Activated CD4-positive, alpha-beta T cell treated with anti-CD3 and anti-CD28 coated beads, Interleukin-2, amount 10 ng/mL, durations not matched to agents 7 days and 5 days (primary cell): ENCODE measurements around the gene TNS2. TPM values are rescaled to one million over a fixed set of nuclear protein-coding genes. Genes with fewer than 3 reads are reported as not detected.
A peak's percentile ranks its signal among the peaks of the same experiment; 100 is the strongest.

ENCODE experiments used
- CTCF ChIA-PET: fragments of 350-600 bp; sonication (Branson Sonifier 250); formaldehyde crosslinking; loops from one replicate; lab custom pipeline; 2021; ENCODE audit warnings: antibody characterized with exemption; lab: Charles Lee
- POLR2A ChIA-PET: fragments of 350-600 bp; sonication (Branson Sonifier 250); formaldehyde crosslinking; loops from one replicate; lab custom pipeline; 2021; ENCODE audit warnings: antibody characterized with exemption; lab: Charles Lee
- DNase-seq: peaks from one replicate; pipeline ENCODE4 v3.0.0-alpha.2; 2020
- H3K27ac Mint-ChIP-seq: one replicate; pipeline ENCODE4 v1.8.0; 2021; ENCODE audit warnings: mild to moderate bottlenecking, moderate library complexity, mixed read lengths
- H3K27me3 Mint-ChIP-seq: one replicate; pipeline ENCODE4 v1.8.0; 2021; ENCODE audit warnings: mixed read lengths
- H3K36me3 Mint-ChIP-seq: one replicate; pipeline ENCODE4 v1.8.0; 2021; ENCODE audit warnings: low read depth, mixed read lengths
- H3K4me1 Mint-ChIP-seq: one replicate; pipeline ENCODE4 v1.8.0; 2021; ENCODE audit warnings: mixed read lengths
- H3K4me3 Mint-ChIP-seq: one replicate; pipeline ENCODE4 v1.8.0; 2021; ENCODE audit warnings: mild to moderate bottlenecking, moderate library complexity, mixed read lengths
- H3K9me3 Mint-ChIP-seq: one replicate; pipeline ENCODE4 v1.8.0; 2021; ENCODE audit warnings: mixed read lengths
- total RNA-seq, 2 experiments: library from RNA; stranded (reverse); gene quantifications; one replicate each; pipeline ENCODE4 v1.2.3, GENCODE V29; 2021

The TNS2 gene
- total RNA-seq, 2 experiments from 2014 or later, result 0.92 to 1.8 TPM

DNA sequence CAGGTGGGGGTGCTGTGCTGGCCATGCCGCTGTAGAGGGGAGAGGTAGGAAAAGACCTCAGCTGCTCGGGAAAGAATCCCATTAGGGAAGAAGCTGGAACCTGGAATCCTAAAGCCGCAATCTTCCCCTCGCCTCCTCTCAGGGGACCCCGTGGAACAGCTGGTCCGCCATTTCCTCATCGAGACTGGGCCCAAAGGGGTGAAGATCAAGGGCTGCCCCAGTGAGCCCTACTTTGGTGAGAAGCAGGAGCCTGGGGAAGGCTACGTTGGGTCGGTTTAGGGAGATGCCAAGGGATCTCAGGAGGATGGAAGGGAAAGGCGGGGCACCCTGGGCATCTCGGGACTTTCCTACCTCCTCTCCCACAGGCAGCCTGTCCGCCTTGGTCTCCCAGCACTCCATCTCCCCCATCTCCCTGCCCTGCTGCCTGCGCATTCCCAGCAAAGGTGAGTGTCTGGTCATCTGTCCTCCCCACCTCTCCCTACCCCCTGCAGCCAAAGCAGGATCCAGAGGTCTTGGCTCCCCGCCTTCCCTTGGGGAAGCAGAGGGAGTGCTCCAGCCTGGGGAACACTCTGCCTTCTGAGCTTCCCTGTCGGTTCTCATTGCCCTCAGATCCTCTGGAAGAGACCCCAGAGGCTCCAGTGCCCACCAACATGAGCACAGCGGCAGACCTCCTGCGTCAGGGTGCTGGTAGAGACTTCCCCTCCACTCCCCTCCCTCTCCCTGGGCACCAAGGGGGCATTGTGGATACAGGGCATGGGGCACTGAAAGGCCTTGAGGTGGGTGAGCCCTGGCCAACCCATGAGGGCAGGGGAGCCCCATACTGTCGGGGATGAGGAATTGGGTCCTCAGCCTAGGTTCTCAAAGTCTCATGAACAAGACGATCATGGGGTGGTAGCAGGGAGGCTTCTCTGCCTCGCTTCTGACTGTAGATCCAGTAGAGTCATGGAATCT, 12.4 kb downstream of the TNS2 start:
- peaks cover 14% of the 10 kb centered on the region for H3K36me3 Mint-ChIP-seq
- DNase-seq, result no peak
- no peak overlapping the region for H3K4me3 Mint-ChIP-seq
- no peaks in the 10 kb centered on the region for H3K27me3 Mint-ChIP-seq
- ChIA-PET POLR2A (interaction anchor here (0.6 kb wide), 1 partner anchor 457 kb away, joined by 3 read pairs; no protein-coding TSS in a partner anchor), CTCF (interaction anchor here (1.3 to 6.5 kb wide), 2 partner anchors 9 to 37 kb away, joined by 3 to 99 read pairs; partner anchors contain the start of genes IGFBP6 and SOAT2)
- no peaks in the 10 kb centered on the region for H3K9me3 Mint-ChIP-seq
- peaks cover 5% of the 10 kb centered on the region for H3K4me1 Mint-ChIP-seq
- no peak overlapping the region for H3K27ac Mint-ChIP-seq

DNA sequence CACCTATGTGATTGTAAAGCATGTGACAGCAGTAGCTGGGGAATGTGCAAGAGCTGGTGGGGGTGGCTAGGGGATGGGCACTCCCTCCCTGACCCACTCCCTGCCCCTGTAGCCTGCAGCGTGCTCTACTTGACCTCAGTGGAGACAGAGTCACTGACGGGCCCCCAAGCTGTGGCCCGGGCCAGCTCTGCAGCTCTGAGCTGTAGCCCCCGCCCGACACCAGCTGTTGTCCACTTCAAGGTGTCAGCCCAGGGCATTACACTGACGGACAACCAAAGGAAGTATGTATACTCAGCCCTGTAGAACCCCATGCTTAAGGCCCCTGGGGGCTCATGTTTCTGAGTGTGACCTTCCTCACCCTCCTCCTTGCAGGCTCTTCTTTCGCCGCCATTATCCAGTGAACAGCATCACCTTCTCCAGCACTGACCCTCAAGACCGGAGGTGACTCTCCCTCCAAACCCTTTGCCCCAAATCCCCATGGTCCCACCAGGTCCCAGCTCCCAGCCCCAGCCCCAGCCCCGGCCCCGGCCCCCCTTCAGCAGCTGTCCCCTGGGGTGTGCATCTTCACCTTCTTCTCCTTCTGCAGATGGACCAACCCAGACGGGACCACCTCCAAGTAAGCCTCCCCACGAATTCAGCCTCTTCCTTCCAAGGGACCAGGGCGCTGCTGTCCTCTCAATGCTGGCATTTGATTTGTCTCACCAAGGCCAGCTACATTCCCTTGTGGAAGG, 13.3 kb downstream of the TNS2 start:
- ChIA-PET CTCF (interaction anchor here (6.5 kb wide), 1 partner anchor 37 kb away, joined by 99 read pairs; the partner anchor contains the start of genes IGFBP6 and SOAT2), POLR2A (no interaction called here)
- Mint-ChIP-seq H3K36me3 (peaks cover 14% of the 10 kb centered on the region), H3K9me3 (no peaks in the 10 kb centered on the region), H3K4me1 (peaks cover 5% of the 10 kb centered on the region), H3K4me3 (no peak overlapping the region), H3K27me3 (no peaks in the 10 kb centered on the region), H3K27ac (no peak overlapping the region)
- DNase-seq, result no peak

DNA sequence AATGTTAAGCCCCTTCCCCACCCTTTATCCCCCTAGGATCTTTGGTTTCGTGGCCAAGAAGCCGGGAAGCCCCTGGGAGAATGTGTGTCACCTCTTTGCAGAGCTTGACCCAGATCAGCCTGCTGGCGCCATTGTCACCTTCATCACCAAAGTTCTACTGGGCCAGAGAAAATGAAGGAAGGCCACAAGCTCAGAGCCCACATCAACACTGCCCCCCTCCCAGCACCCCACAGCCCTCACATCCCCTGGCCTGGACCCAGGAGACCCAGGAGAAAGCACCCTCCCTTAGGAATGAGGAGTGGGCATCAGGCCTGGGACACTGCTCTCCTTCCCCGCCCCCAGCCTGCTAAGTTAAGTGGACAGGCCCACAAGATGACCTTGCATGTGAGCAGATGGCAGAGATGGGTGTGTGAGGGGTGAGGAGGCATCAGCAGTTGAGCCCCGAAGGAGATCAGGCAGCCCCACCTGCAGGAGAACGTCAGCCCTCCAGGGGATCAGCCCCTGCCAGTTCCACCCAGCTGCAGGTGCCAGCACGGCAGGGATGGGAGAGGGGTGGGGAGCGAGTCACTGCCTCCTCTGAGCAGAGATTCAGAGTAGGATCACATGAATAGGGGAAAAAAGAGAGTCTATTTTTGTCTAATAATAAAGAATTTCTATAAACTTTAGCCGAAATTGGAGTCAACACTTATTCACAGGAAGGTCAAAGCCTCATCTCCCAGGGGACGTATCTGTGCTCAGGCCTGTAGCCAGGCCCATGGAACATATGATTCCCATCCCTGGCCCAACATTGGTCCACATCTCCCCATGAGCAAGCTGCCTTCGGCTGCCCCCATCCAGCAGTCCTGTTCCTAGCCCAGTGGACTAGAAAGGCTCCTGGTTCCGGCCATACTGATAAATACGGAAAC, 14.1 kb downstream of the TNS2 start:
- no peak overlapping the region for H3K4me3 Mint-ChIP-seq
- no peak overlapping the region for H3K27ac Mint-ChIP-seq
- CTCF ChIA-PET, result interaction anchor here (3.0 to 6.5 kb wide), 2 partner anchors 11 to 36 kb away, joined by 31 to 99 read pairs; partner anchors contain the start of genes IGFBP6 and SOAT2
- no peak for DNase-seq
- no peaks in the 10 kb centered on the region for H3K27me3 Mint-ChIP-seq
- POLR2A ChIA-PET, result no interaction called here
- no peaks in the 10 kb centered on the region for H3K9me3 Mint-ChIP-seq
- peaks cover 5% of the 10 kb centered on the region for H3K4me1 Mint-ChIP-seq
- H3K36me3 Mint-ChIP-seq, result peaks cover 14% of the 10 kb centered on the region

DNA sequence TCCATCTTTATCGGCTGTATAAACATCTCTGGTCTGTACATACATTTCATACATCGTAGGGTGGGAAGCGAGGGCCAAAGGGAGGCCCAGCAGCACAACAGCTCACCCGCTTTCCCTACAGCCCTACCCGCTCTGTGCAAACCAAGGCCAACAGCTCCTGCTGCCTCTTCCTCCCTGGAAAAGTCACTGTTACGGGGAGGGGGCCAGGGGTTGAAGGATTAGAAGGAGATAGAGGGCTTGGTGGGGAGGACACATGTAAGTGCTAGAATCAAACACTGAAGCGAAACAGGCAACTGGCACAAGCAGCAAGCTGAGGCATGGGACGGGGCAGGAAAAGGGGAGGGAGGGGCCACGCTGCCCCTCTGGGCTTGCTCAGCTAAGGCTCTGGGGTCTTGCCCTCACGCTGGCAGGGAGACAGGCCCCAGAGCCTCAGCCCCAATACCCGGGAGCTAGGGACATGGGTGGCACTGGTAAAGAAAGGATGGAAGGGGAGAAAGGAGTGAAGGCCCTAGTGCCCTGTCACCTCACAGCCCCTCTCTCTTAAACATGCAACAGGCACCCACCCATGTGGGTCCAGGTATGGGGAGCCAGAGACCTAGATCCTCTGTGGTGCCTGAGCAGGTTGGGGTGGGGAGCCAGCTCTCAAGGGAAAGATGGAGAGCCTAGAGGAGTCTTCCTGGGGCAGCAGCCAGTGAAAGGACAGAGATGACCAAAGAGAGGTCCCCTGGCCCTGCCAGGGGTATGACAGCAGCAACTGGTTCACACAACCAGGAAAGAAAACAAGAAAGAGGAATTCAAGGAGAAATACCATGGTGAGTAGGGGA, 15.0 kb downstream of the TNS2 start:
- H3K9me3 Mint-ChIP-seq, result no peaks in the 10 kb centered on the region
- no peaks in the 10 kb centered on the region for H3K27me3 Mint-ChIP-seq
- ChIA-PET POLR2A (no interaction called here), CTCF (interaction anchor here (1.0 to 6.5 kb wide), 10 partner anchors 10 to 233 kb away, joined by 3 to 99 read pairs (median 18); partner anchors contain the start of genes IGFBP6, SOAT2 and SPRYD3)
- no peak overlapping the region for H3K4me3 Mint-ChIP-seq
- H3K27ac Mint-ChIP-seq, result peak overlapping the region; percentile 3
- H3K36me3 Mint-ChIP-seq, result peaks cover 14% of the 10 kb centered on the region
- no peak for DNase-seq
- peaks cover 5% of the 10 kb centered on the region for H3K4me1 Mint-ChIP-seq

DNA sequence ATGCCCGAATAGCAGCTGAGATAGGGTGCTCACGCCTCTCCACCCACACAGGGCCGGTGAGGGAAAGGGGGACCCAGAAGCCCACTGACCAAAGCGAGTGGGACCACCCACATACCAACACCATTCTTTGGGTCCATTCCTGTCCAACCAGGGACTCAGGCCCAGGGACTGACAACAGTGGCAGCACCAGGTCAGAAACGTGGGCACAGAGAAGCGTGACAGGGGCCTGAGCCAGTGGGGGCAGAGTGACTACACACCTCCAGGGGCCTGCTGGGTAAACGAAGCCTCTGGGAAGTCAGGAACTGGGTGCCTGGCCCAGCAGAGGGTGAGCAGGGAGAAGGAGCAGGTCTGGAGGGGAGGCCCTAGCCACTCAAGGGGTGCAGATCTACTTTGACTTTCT, 15.6 kb downstream of the TNS2 start:
- POLR2A ChIA-PET, result interaction anchor here (1.1 kb wide), 1 partner anchor 9 kb away, joined by 14 read pairs; no protein-coding TSS in a partner anchor
- H3K27ac Mint-ChIP-seq, result no peak overlapping the region
- H3K4me3 Mint-ChIP-seq, result no peak overlapping the region
- peaks cover 5% of the 10 kb centered on the region for H3K4me1 Mint-ChIP-seq
- no peaks in the 10 kb centered on the region for H3K27me3 Mint-ChIP-seq
- H3K36me3 Mint-ChIP-seq, result peaks cover 14% of the 10 kb centered on the region
- no peak for DNase-seq
- CTCF ChIA-PET, result interaction anchor here (0.6 to 6.5 kb wide), 18 partner anchors 8 to 443 kb away, joined by 3 to 99 read pairs (median 6); partner anchors contain the start of genes IGFBP6, SOAT2 and SPRYD3
- no peaks in the 10 kb centered on the region for H3K9me3 Mint-ChIP-seq

DNA sequence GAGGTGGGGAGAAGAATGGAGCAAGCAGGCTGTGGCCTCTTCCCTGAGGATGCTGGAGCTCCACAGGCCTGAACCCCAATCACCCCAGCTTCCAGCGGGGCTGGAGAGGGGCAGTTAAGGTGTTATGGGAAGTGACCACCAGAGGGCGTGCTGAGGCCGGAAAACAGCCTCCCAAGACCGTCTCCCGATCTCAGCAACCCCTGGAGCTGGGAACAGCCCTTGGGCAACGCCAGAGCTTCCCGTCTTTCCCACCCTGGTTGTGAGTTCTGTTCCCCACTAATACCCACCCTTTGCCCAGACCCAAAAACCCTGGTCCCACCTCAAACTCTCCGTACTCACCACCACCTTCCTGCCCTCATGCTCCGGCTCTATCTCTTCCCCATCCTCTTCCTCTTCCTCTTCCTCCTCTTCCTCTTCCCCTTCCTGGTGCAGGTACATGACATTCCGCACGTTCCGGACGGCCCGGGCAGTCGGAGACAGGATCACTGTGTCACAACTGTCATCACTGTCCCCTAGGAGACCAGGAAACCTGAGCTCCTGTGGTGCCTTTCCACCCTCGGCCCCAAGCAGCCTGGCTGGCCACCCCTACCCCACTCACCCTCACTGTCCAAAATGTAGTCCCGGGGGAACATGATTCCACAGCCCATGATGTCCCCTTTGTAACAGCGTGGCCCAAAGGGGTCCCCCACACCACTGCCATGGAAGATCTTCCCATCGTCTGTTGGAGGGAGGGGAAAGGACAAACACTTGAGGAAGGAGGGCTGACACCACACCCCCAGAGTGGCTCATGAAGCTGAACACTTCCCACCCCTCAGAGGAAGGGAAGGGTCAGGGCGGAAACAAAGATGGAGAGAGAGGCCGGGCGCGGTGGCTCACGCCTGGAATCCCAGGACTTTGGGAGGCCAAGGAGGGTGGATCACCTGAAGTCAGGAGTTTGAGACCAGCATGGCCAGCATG, 16.4 kb downstream of the TNS2 start:
- Mint-ChIP-seq H3K9me3 (no peaks in the 10 kb centered on the region), H3K27ac (no peak overlapping the region)
- CTCF ChIA-PET, result interaction anchor here (0.6 to 6.5 kb wide), 22 partner anchors 9 to 442 kb away, joined by 3 to 99 read pairs (median 6); partner anchors contain the start of genes AAAS, IGFBP6, SOAT2 and SPRYD3

DNA sequence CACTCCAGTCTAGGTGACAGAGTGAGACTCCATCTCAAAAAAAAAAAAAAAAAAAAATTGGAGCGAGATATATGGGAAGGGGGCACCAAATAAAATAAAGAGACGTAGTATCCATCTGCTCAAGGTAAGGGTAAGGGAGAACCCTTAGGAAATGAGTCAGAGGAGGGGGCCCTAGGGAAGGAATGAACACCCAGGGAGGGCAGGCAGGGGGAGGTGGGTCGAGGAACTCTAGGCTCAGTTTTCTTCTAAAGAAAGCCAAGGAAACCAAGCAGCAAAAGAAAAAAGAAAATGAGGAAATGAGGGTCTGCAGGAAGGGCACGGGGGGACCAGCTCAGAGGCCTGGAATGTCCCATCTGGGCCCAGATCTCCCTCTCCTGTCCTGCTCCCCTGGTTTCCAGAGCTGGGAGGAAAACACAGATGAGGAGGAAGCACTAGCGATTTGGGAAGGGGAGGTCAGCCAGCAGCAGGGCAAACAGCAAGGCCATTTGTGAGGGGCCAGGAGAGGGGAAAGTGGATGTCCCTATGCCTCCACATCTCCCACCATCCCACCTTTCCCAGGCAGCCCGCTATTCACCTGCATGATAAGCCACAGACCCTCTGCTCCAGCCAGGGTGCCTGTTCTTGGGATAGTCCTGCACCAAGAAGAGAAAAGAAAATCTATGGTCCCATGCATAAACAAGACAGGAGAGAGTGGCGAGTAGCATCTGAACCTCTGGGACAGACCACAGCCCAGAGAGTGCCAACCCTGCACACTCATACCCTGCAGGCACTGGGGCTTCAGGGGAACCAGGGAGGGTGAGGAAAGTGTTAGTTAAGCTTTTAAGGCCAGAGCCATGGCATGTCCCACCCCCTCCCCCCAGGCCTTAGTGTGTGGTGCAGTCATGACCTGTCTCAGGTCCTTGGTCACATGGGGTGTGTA, 17.5 kb downstream of the TNS2 start:
- H3K27ac Mint-ChIP-seq, result peak overlapping the region; percentile 33

More for the DNA sequence above, 16.4 kb downstream of the TNS2 start:
- POLR2A ChIA-PET, result interaction anchor here (1.1 kb wide), 1 partner anchor 10 kb away, joined by 14 read pairs; no protein-coding TSS in a partner anchor
- Mint-ChIP-seq H3K4me1 (peaks cover 5% of the 10 kb centered on the region), H3K4me3 (no peak overlapping the region), H3K36me3 (peaks cover 14% of the 10 kb centered on the region), H3K27me3 (no peaks in the 10 kb centered on the region)
- DNase-seq, result peak; percentile 71

DNA sequence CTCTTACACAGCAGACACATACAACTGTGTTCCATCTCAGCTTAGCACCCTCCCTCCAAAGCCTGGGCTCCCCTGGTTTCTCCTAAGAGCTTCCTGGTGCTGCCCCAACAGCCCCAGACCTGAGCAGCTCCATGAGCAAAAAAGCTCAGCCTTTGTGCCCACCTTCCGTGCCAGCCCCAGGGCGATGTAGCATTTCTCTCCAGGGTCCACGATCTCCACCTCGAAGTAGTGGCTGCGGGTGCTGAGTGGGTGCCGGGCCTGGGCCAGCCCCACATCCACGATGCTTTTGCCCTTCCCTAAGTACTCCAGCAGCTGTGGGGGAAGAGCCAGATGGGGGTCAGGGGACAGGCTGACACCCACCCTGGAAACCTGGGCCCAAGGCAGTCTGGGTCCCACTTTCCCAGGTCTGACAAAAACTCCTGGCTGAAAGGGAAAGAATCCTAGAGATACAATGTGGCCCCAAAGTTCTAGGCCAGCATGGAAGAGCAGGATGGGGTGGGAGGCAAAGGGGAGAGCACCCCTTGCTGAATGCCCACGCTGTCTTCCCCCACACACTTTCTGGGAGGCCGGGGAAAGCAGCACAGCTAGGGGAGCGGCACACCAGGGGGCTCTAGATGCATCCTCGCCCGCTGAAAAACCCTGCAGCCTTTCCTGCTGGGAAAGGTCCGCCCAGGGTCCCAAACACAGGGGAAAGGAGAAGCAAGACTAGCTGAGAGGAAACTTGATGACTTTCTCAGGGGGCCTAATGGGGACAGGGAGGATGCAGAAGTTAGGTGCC, 18.3 kb downstream of the TNS2 start:
- CTCF ChIA-PET, result interaction anchor here (0.6 to 5.1 kb wide), 6 partner anchors 10 to 31 kb away, joined by 3 to 39 read pairs (median 4); partner anchors contain the start of gene SPRYD3
- no peaks in the 10 kb centered on the region for H3K27me3 Mint-ChIP-seq
- POLR2A ChIA-PET, result interaction anchor here (0.8 kb wide), 1 partner anchor 11 kb away, joined by 3 read pairs; the partner anchor contains the start of gene SPRYD3
- peaks cover 24% of the 10 kb centered on the region for H3K36me3 Mint-ChIP-seq
- H3K9me3 Mint-ChIP-seq, result no peaks in the 10 kb centered on the region
- no peak overlapping the region for H3K4me3 Mint-ChIP-seq
- no peak for DNase-seq
- peaks cover 10% of the 10 kb centered on the region for H3K4me1 Mint-ChIP-seq
- H3K27ac Mint-ChIP-seq, result no peak overlapping the region

More for the DNA sequence above, 17.5 kb downstream of the TNS2 start:
- DNase-seq, result no peak
- H3K36me3 Mint-ChIP-seq, result peaks cover 19% of the 10 kb centered on the region
- H3K9me3 Mint-ChIP-seq, result no peaks in the 10 kb centered on the region
- POLR2A ChIA-PET, result interaction anchor here (0.8 kb wide), 1 partner anchor 12 kb away, joined by 3 read pairs; the partner anchor contains the start of gene SPRYD3
- CTCF ChIA-PET, result interaction anchor here (0.6 to 6.5 kb wide), 14 partner anchors 8 to 278 kb away, joined by 3 to 99 read pairs (median 6); partner anchors contain the start of genes AAAS, IGFBP6, SOAT2 and SPRYD3
- H3K27me3 Mint-ChIP-seq, result no peaks in the 10 kb centered on the region
- peaks cover 7% of the 10 kb centered on the region for H3K4me1 Mint-ChIP-seq
- no peak overlapping the region for H3K4me3 Mint-ChIP-seq
